Mesenchymal stem cell (in vitro differentiated cells and primary cell): Measurements from ENCODE around the gene SMG1.

Experiments
- DNase-seq: peaks from one replicate; pipeline ENCODE4 v3.0.0-alpha.2; 2013
- H2AFZ ChIP-seq: one replicate; pipeline ENCODE4 v1.6.1; 2013; ENCODE audit warnings: low read depth, mild to moderate bottlenecking, control low read depth, inconsistent platforms, low read length, moderate library complexity
- H2AK5ac ChIP-seq: 2 replicates; pipeline ENCODE4 v1.6.1; 2013; ENCODE audit warnings: low read length, moderate library complexity, mild to moderate bottlenecking, inconsistent platforms; ENCODE audit not compliant: severe bottlenecking
- H2BK120ac ChIP-seq: one replicate; pipeline ENCODE4 v1.6.1; 2013; ENCODE audit warnings: low read depth, mild to moderate bottlenecking, inconsistent platforms, low read length, moderate library complexity
- H2BK12ac ChIP-seq, 2 experiments: one replicate each; pipeline ENCODE4 v1.6.1; 2013; ENCODE audit warnings: inconsistent platforms in 2 of 2, low read length in 2 of 2, mild to moderate bottlenecking in 2 of 2, moderate library complexity in 2 of 2, control low read depth in 1 of 2
- H2BK15ac ChIP-seq: one replicate; pipeline ENCODE4 v1.6.1; 2013; ENCODE audit warnings: mild to moderate bottlenecking, low read depth, inconsistent platforms; ENCODE audit not compliant: poor library complexity, severe bottlenecking
- H2BK5ac ChIP-seq: 2 replicates; pipeline ENCODE4 v1.6.1; 2013; ENCODE audit warnings: low read depth, mild to moderate bottlenecking, low read length, control low read depth, inconsistent platforms; ENCODE audit not compliant: poor library complexity, severe bottlenecking
- H3K14ac ChIP-seq, 2 experiments: one replicate each; pipeline ENCODE4 v1.6.1; 2013; ENCODE audit warnings: inconsistent platforms in 2 of 2, low read length in 2 of 2, control low read depth in 1 of 2, mild to moderate bottlenecking in 1 of 2, moderate library complexity in 1 of 2
- H3K18ac ChIP-seq, 2 experiments: one replicate each; pipeline ENCODE4 v1.6.1; 2013; ENCODE audit warnings: inconsistent platforms in 2 of 2, low read length in 2 of 2, control low read depth in 1 of 2, low read depth in 1 of 2, mild to moderate bottlenecking in 1 of 2
- H3K23ac ChIP-seq, 2 experiments: one replicate each; pipeline ENCODE4 v1.6.1; 2013; ENCODE audit warnings: inconsistent platforms in 2 of 2, low read length in 2 of 2, mild to moderate bottlenecking in 2 of 2, moderate library complexity in 2 of 2, control low read depth in 1 of 2
- H3K27ac ChIP-seq: 2 replicates; pipeline ENCODE4 v1.5.1; 2013; ENCODE audit warnings: mild to moderate bottlenecking, moderate library complexity, low read length, control low read depth, inconsistent platforms; ENCODE audit not compliant: poor library complexity, severe bottlenecking
- H3K27me3 ChIP-seq, 2 experiments: 2 replicates each; pipeline versions ENCODE4 v1.6.1 to v1.7.0; 2013; ENCODE audit warnings: low read length in 2 of 2, mild to moderate bottlenecking in 2 of 2, moderate library complexity in 2 of 2, control low read depth in 1 of 2, inconsistent platforms in 1 of 2; ENCODE audit not compliant: control insufficient read depth in 1 of 2, insufficient read depth in 1 of 2
- H3K36me3 ChIP-seq, 2 experiments: 2 replicates each; pipeline versions ENCODE4 v1.6.1 to v1.7.0; 2013; ENCODE audit warnings: low read length in 2 of 2, control low read depth in 1 of 2, inconsistent platforms in 1 of 2, low read depth in 1 of 2, mild to moderate bottlenecking in 1 of 2; ENCODE audit not compliant: insufficient read depth in 2 of 2, control insufficient read depth in 1 of 2
- H3K4ac ChIP-seq, 2 experiments: one replicate each; pipeline ENCODE4 v1.6.1; 2013; ENCODE audit warnings: inconsistent platforms in 2 of 2, low read length in 2 of 2, mild to moderate bottlenecking in 2 of 2, moderate library complexity in 2 of 2, control low read depth in 1 of 2, low read depth in 1 of 2
- H3K4me1 ChIP-seq: 2 replicates; pipeline ENCODE4 v1.6.1; 2013; ENCODE audit warnings: low read depth, low read length, control low read depth; ENCODE audit not compliant: control insufficient read depth, insufficient read depth
- H3K4me2 ChIP-seq: 2 replicates; pipeline ENCODE4 v1.6.1; 2013; ENCODE audit warnings: low read length, mild to moderate bottlenecking, inconsistent platforms; ENCODE audit not compliant: poor library complexity, severe bottlenecking
- H3K4me3 ChIP-seq, 2 experiments: 2 replicates each; pipeline versions ENCODE4 v1.5.1 to v1.7.0; 2013; ENCODE audit warnings: low read length in 2 of 2, mild to moderate bottlenecking in 2 of 2, control low read depth in 1 of 2, low read depth in 1 of 2; ENCODE audit not compliant: insufficient read depth in 1 of 2
- H3K79me1 ChIP-seq: replicated peaks from 2 replicates; pipeline ENCODE4 v1.6.1; 2013; ENCODE audit warnings: mild to moderate bottlenecking, control low read depth, low read length, inconsistent platforms; ENCODE audit not compliant: poor library complexity, severe bottlenecking
- H3K9ac ChIP-seq: 2 replicates; pipeline ENCODE4 v1.7.0; 2013; ENCODE audit warnings: mild to moderate bottlenecking, low read length, moderate library complexity
- H3K9me3 ChIP-seq: 2 replicates; pipeline ENCODE4 v1.7.0; 2013; ENCODE audit warnings: mild to moderate bottlenecking, low read length; ENCODE audit not compliant: control insufficient read depth
- H4K8ac ChIP-seq: one replicate; pipeline ENCODE4 v1.6.1; 2013; ENCODE audit warnings: inconsistent platforms, mild to moderate bottlenecking, low read length, moderate library complexity
- H4K91ac ChIP-seq: one replicate; pipeline ENCODE4 v1.6.1; 2013; ENCODE audit warnings: mild to moderate bottlenecking, low read length, inconsistent platforms
- WGBS: methylation state at CpG from one replicate; pipeline ENCODE4 v1.1.7; 2013; ENCODE audit warnings: mixed read lengths; 5-methylcytosine and 5-hydroxymethylcytosine counted together

The SMG1 gene

DNA sequence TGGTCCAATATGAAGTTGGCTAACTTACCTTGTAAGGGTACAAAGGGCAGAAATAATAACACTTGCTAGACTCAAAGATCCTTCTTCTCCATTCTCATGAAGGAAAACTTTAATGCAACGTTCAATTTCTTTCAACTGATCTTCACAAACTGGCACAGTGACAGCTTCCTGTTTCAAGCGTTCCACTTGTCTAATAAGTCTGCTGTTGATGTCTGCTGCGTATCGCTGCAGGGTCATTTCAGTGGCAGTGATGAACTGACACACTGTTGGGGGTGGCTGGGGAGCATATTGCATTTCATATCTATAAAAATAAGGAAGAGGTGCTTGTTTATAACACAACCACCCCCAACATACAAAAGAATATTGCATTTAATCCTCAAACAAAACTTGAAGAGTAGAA lies 91.3 kb downstream of the SMG1 start:
- no peak overlapping the region for H3K18ac ChIP-seq
- no peak overlapping the region for H2BK120ac ChIP-seq
- no peaks in the 10 kb centered on the region for H3K9me3 ChIP-seq
- peaks cover 19% of the 10 kb centered on the region for H3K79me1 ChIP-seq
- no peak overlapping the region for H3K4me3 ChIP-seq
- no peak overlapping the region for H2BK15ac ChIP-seq
- no peak overlapping the region for H3K23ac ChIP-seq
- peaks cover 33 to 97% of the 10 kb centered on the region in 2 experiments for H3K36me3 ChIP-seq
- no peak overlapping the region for H3K27ac ChIP-seq
- H2AK5ac ChIP-seq: no peak overlapping the region
- H2AFZ ChIP-seq: no peak overlapping the region
- no peak overlapping the region for H3K9ac ChIP-seq
- no peak overlapping the region for H3K4ac ChIP-seq
- H2BK5ac ChIP-seq: no peak overlapping the region
- no peak overlapping the region for H4K91ac ChIP-seq
- H3K27me3 ChIP-seq: no peaks in the 10 kb centered on the region
- WGBS: 95% methylated on average over 3 of the region's 4 CpGs
- no peak overlapping the region for H2BK12ac ChIP-seq
- no peak for DNase-seq
- no peak overlapping the region for H4K8ac ChIP-seq
- H3K14ac ChIP-seq: no peak overlapping the region
- no peak overlapping the region for H3K4me2 ChIP-seq
- no peaks in the 10 kb centered on the region for H3K4me1 ChIP-seq

DNA sequence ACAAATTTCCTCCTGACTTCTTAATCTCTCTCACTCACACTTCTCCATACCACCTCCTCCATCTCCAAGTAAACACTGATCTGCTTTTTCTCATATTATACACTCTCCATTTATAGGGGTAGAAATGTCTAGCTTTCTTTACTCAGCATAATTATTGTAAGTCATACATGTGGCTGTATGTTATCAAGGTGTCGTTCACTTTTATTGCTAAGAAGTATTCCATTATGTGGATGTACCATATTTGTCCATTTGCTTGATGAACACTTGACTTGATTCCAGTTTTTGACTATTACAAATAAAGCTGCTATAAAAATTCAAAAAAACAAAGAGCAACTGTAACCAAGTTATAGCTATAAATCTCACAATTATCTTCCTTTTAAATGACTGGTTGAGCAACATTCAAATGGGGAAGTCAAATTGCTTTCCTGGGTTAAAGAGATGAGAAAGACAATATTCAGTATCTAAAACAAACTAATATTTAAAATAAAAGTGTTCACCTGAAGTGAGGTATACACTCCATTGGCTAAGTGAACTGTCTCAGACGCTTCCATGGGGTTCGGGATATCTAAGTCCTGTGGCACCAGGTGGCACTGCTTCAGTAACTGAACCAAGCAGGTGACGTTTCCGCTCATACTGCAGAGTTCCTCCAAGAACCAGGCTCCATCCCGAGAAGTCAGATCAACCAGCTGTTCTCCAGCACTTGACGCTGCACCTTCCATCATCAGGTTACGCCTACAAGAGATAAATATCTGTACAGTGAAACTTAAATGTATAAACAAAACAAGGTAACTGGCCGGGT lies 92.3 kb downstream of the SMG1 start:
- Histone ChIP-seq H2BK15ac (no peak overlapping the region), H2BK120ac (no peak overlapping the region), H4K91ac (no peak overlapping the region), H3K9me3 (no peaks in the 10 kb centered on the region), H3K27me3 (no peaks in the 10 kb centered on the region), H4K8ac (no peak overlapping the region), H3K36me3 (peaks cover 35 to 97% of the 10 kb centered on the region in 2 experiments), H2AK5ac (no peak overlapping the region), H3K9ac (no peak overlapping the region), H3K18ac (no peak overlapping the region), H3K4me2 (no peak overlapping the region), H3K4me3 (no peak overlapping the region), H3K27ac (no peak overlapping the region), H2BK5ac (no peak overlapping the region), H3K14ac (no peak overlapping the region), H3K4me1 (no peaks in the 10 kb centered on the region), H2BK12ac (no peak overlapping the region), H2AFZ (no peak overlapping the region), H3K79me1 (peaks cover 19% of the 10 kb centered on the region), H3K4ac (no peak overlapping the region), H3K23ac (no peak overlapping the region)
- WGBS: 99% methylated on average over 8 of the region's 9 CpGs
- DNase-seq: no peak

DNA sequence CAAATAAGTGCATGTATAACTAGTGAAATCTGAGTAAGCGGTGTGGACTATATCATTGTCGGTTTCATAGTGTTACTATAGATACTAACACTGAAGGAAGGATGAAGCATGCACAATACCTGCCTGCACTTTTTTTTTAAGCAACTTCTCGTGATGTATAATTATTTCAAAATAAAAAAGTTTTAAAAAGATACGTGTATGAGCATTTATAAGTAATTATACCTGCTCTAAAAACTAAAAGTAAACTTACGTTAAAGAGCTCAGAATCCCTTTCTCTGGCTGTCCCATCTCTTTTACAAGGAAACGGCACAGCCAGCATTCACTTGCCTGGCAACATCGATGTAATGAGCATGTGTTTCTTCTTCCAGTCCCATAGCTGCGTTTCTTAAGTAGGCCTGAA lies 93.6 kb downstream of the SMG1 start:
- no peaks in the 10 kb centered on the region for H3K27me3 ChIP-seq
- H2AFZ ChIP-seq: no peak overlapping the region
- H3K18ac ChIP-seq: no peak overlapping the region
- no peak overlapping the region for H3K23ac ChIP-seq
- H3K4ac ChIP-seq: no peak overlapping the region
- no peak for DNase-seq
- peaks cover 19% of the 10 kb centered on the region for H3K79me1 ChIP-seq
- H2BK120ac ChIP-seq: no peak overlapping the region
- no peak overlapping the region for H2BK12ac ChIP-seq
- H2BK5ac ChIP-seq: no peak overlapping the region
- H3K4me3 ChIP-seq: no peak overlapping the region
- H2AK5ac ChIP-seq: no peak overlapping the region
- H3K14ac ChIP-seq: no peak overlapping the region
- H3K4me2 ChIP-seq: no peak overlapping the region
- H3K9ac ChIP-seq: no peak overlapping the region
- no peak overlapping the region for H4K8ac ChIP-seq
- no peaks in the 10 kb centered on the region for H3K9me3 ChIP-seq
- H3K36me3 ChIP-seq: peaks cover 38 to 97% of the 10 kb centered on the region in 2 experiments
- H2BK15ac ChIP-seq: no peak overlapping the region
- H4K91ac ChIP-seq: no peak overlapping the region
- 99% methylated on average over 5 of the region's 8 CpGs for WGBS
- no peak overlapping the region for H3K27ac ChIP-seq
- H3K4me1 ChIP-seq: no peaks in the 10 kb centered on the region

DNA sequence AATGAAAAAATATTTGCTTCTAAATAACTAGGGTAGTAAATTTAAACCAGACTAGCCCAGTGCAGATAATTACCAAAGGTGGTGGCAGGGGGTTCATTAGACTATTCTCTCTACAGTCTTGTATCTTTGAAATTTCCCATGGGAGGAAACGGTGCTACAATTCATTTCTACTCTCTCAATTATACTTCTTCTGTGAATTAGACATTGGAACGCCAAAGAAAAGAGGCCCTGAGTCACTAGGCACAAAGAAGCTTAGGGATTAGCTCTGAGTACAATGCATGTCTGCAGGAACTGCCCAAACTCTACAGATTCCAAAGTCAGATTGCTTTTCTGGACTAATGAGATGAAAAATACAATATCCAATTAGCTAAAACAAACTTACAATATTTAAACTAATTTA lies 94.2 kb downstream of the SMG1 start:
- WGBS: 90% methylated on average over 2 of the region's 2 CpGs
- no peak overlapping the region for H2AK5ac ChIP-seq
- no peak overlapping the region for H4K91ac ChIP-seq
- H3K27me3 ChIP-seq: no peaks in the 10 kb centered on the region
- no peak overlapping the region for H3K9ac ChIP-seq
- peaks cover 16% of the 10 kb centered on the region for H3K79me1 ChIP-seq
- H3K9me3 ChIP-seq: no peaks in the 10 kb centered on the region
- no peak overlapping the region for H2BK5ac ChIP-seq
- no peak overlapping the region for H3K14ac ChIP-seq
- H2AFZ ChIP-seq: no peak overlapping the region
- no peak overlapping the region for H3K18ac ChIP-seq
- no peaks in the 10 kb centered on the region for H3K4me1 ChIP-seq
- H3K4me2 ChIP-seq: no peak overlapping the region
- no peak overlapping the region for H3K4ac ChIP-seq
- H2BK15ac ChIP-seq: no peak overlapping the region
- no peak overlapping the region for H3K4me3 ChIP-seq
- no peak overlapping the region for H2BK120ac ChIP-seq
- H2BK12ac ChIP-seq: no peak overlapping the region
- H4K8ac ChIP-seq: no peak overlapping the region
- H3K27ac ChIP-seq: no peak overlapping the region
- no peak overlapping the region for H3K23ac ChIP-seq
- DNase-seq: no peak
- H3K36me3 ChIP-seq: peaks cover 40 to 93% of the 10 kb centered on the region in 2 experiments
